ENCODE measurements around the gene PRKAR1B.
A peak's percentile ranks its signal among the peaks of the same experiment; 100 is the strongest.

Gene PRKAR1B

GRCh38 chr7:531777-532176, 195.3 kb downstream of the PRKAR1B start (continued):
- TF ChIP-seq ZBTB49 (tag by site-specific recombination; IDR thresholded peaks at IDR 0.05; ENCODE audit: low read depth) (no peak), ZFHX2 (tag by site-specific recombination; conservative IDR thresholded peaks at IDR 0.05) (peak; percentile 73)

- no peak overlapping the region for H3K4me3 ChIP-seq (ENCODE audit: low read depth, low read length)
- no peaks in the 10 kb centered on the region for H3K9me3 ChIP-seq (ENCODE audit: control insufficient read depth, insufficient read depth, low read depth, low read length)
- H3K4me1 ChIP-seq (ENCODE audit: control insufficient read depth, insufficient read depth, low read length), result no peaks in the 10 kb centered on the region
- POLR2A ChIA-PET, result no interaction called here
- no peaks in the 10 kb centered on the region for H3K36me3 ChIP-seq (ENCODE audit: control insufficient read depth in 2 of 2, insufficient read depth in 1 of 2, low read length in 2 of 2)
- TF ChIP-seq ZNF571 (tag by site-specific recombination; IDR thresholded peaks at IDR 0.05) (peak; percentile 28; the same call in 1 of the 2 replicates), ZNF366 (tag by site-specific recombination; conservative IDR thresholded peaks at IDR 0.05) (peak; percentile 99), ZBTB17 (tag by site-specific recombination; IDR thresholded peaks at IDR 0.05) (peak; percentile 99), ZNF16 (tag by site-specific recombination; IDR thresholded peaks at IDR 0.05; ENCODE audit: low read depth) (no peak), ZNF112 (tag by site-specific recombination; IDR thresholded peaks at IDR 0.05) (no peak), BCL6B (tag by site-specific recombination; IDR thresholded peaks at IDR 0.05) (0 out of 2 replicates have a peak, but pooled peaks have one; percentile 14), ZNF670 (tag by site-specific recombination; IDR thresholded peaks at IDR 0.05; ENCODE audit: low read depth) (0 out of 2 replicates have a peak, but pooled peaks have one; percentile 29), TSHZ1 (tag by site-specific recombination; IDR thresholded peaks at IDR 0.05; ENCODE audit: borderline replicate concordance) (0 out of 2 replicates have a peak, but pooled peaks have one; percentile 31), MEIS1 (CRISPR knock-in tag; IDR thresholded peaks at IDR 0.05; ENCODE audit: borderline replicate concordance) (no peak)
- CTCF ChIA-PET, result no interaction called here
- no peak overlapping the region for H3K27ac ChIP-seq (ENCODE audit: extremely low read depth, low read depth, low read length)
These were observed 198.6 kb downstream of the PRKAR1B start for GRCh38 chr7:528451-528850.

GRCh38 chr7:527723-528122, 199.4 kb downstream of the PRKAR1B start:
- Histone ChIP-seq H3K9me3 (ENCODE audit: control insufficient read depth, insufficient read depth, low read depth, low read length) (no peaks in the 10 kb centered on the region), H3K36me3 (ENCODE audit: control insufficient read depth in 2 of 2, insufficient read depth in 1 of 2, low read length in 2 of 2) (no peaks in the 10 kb centered on the region), H3K4me3 (ENCODE audit: low read depth, low read length) (no peak overlapping the region), H3K4me1 (ENCODE audit: control insufficient read depth, insufficient read depth, low read length) (no peaks in the 10 kb centered on the region; the same call in 1 of the 2 replicates), H3K27ac (ENCODE audit: extremely low read depth, low read depth, low read length) (no peak overlapping the region)
- ChIA-PET CTCF (no interaction called here), POLR2A (interaction anchor here (0.6 kb wide), 1 partner anchor 11 kb away, joined by 3 read pairs; no protein-coding TSS in a partner anchor)
- TF ChIP-seq ZNF184 (tag by site-specific recombination; IDR thresholded peaks at IDR 0.05) (no peak), ZNF664 (tag by site-specific recombination; IDR thresholded peaks at IDR 0.05) (no peak), ZNF76 (tag by site-specific recombination; IDR thresholded peaks at IDR 0.05; ENCODE audit: borderline replicate concordance, low read depth) (no peak), KLF7 (tag by site-specific recombination; IDR thresholded peaks at IDR 0.05; ENCODE audit: borderline replicate concordance) (no peak), ZNF280D (tag by site-specific recombination; IDR thresholded peaks at IDR 0.05) (no peak), ZNF580 (tag by site-specific recombination; IDR thresholded peaks at IDR 0.05) (no peak), ZNF398 (tag by site-specific recombination; IDR thresholded peaks at IDR 0.05) (no peak), MZF1 (tag by site-specific recombination; IDR thresholded peaks at IDR 0.05; ENCODE audit: borderline replicate concordance) (no peak), OSR2 (tag by site-specific recombination; IDR thresholded peaks at IDR 0.05) (no peak)
